ENCODE measurements around the gene COX8C. TPM values are rescaled to one million over a fixed set of nuclear protein-coding genes. Genes with fewer than 3 reads are reported as not detected.

COX8C gene
- total RNA-seq, 6 experiments from 2014 or later = not detected

- ATAC-seq (peak; percentile 92 to 96 (median 94)), DNase-seq (peak; percentile 96 to 97 (median 96))
- TF ChIP-seq, protein P1, sequence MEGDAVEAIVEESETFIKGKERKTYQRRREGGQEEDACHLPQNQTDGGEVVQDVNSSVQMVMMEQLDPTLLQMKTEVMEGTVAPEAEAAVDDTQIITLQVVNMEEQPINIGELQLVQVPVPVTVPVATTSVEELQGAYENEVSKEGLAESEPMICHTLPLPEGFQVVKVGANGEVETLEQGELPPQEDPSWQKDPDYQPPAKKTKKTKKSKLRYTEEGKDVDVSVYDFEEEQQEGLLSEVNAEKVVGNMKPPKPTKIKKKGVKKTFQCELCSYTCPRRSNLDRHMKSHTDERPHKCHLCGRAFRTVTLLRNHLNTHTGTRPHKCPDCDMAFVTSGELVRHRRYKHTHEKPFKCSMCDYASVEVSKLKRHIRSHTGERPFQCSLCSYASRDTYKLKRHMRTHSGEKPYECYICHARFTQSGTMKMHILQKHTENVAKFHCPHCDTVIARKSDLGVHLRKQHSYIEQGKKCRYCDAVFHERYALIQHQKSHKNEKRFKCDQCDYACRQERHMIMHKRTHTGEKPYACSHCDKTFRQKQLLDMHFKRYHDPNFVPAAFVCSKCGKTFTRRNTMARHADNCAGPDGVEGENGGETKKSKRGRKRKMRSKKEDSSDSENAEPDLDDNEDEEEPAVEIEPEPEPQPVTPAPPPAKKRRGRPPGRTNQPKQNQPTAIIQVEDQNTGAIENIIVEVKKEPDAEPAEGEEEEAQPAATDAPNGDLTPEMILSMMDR (IDR thresholded peaks at IDR 0.05) = peak in 3 of 4 donors; percentile 12 to 32 (median 17)
- peak; percentile 74 for TF ChIP-seq POLR2A (IDR thresholded peaks at IDR 0.05)
- under 1% methylated on average over 33 of the region's 74 CpGs for WGBS (ENCODE audit: insufficient coverage, low coverage, low lambda C conversion rate, missing lambda C conversion rate)
- H3K9me3 ChIP-seq = no peaks in the 10 kb centered on the region
- H3K4me1 ChIP-seq = peaks cover 0 to 35% (median 6%) of the 10 kb centered on the region in 4 donors
- no peaks in the 10 kb centered on the region for H3K36me3 ChIP-seq
- H3K27me3 ChIP-seq = no peaks in the 10 kb centered on the region
- H3K4me3 ChIP-seq = peak within 1 kb of the TSS; percentile 83 to 88 (median 88)
- H3K27ac ChIP-seq = peak within 1 kb of the TSS; percentile 92 to 96 (median 93)
- intact Hi-C loops (cut with DNase I) = no loop called here
Observed at GRCh38 chr14:93332853-93333630, 13.9 kb upstream of the COX8C start, which contains the start of gene BTBD7. Gene BTBD7, minus strand, starts transcription at chr14:93333036. Its CDS starts 36,985 bp downstream, at chr14:93296051.

DNA sequence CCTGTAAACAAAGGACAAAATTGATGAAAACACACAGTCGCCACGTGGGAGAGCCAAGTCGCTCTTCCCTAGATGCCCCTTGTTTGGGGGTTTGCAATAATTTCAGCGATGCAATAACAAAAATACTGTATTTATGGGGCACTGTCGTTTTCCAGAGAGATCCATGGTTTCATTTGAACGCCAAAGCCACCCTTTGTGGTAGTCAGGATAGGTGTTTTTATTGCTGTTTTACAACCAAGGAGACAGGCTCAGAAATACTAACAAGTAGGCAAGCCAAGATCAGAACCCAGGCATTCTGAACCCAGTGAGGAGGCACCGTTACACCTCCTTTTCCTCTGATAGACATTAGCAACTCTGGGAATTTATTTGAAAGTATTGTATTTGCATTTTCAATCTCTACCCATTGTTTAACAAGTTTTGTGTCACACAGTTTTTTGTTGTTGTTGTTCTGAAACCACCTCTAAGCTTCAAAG, 13.3 kb upstream of the COX8C start:
- ATAC-seq = no peak
- WGBS (ENCODE audit: insufficient coverage, low coverage, low lambda C conversion rate, missing lambda C conversion rate) = 7% methylated on average over 7 of the region's 7 CpGs
- no peaks in the 10 kb centered on the region for H3K9me3 ChIP-seq
- TF ChIP-seq, protein P1 (IDR thresholded peaks at IDR 0.05) = no peak
- TF ChIP-seq POLR2A (IDR thresholded peaks at IDR 0.05) = no peak
- no peak for DNase-seq
- peaks cover 0 to 35% (median 6%) of the 10 kb centered on the region in 4 donors for H3K4me1 ChIP-seq
- intact Hi-C loops (cut with DNase I) = no loop called here
- peak overlapping the region; percentile 83 to 88 (median 88) for H3K4me3 ChIP-seq
- no peaks in the 10 kb centered on the region for H3K27me3 ChIP-seq
- peak overlapping the region; percentile 16 to 96 (median 38) for H3K27ac ChIP-seq
- H3K36me3 ChIP-seq = no peaks in the 10 kb centered on the region

DNA sequence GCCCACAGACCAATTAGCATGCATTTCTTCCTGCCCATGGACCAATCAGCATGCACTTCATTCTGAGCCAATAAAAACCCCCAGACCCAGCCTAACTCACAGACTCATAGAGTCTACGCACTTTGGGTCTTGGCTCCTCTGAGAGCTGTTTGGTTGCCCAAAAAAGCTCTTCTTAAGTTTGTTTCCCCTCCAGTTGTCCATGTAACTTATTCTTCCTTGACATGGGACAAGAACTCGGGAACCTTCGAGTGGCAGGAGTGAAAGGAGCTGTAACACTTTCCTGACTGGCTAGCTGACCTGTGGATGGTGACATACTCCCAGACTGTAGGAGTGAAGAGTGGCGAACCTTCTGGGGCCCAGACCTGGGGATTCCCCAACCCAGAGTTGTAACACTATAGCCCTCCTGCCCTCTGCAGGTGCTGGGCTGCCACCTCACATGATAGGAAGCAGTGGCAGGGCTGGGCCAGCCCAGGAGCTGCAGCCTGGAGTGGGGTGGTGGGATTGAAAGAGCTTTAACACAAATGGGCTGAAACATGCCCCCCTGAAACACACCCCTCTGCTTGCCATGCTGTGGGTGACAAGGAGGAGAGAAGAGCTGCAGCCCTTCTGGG, 9.7 kb upstream of the COX8C start:
- H3K36me3 ChIP-seq = no peaks in the 10 kb centered on the region
- H3K27ac ChIP-seq = no peak overlapping the region
- ATAC-seq (no peak), DNase-seq (no peak)
- intact Hi-C loops (cut with DNase I) = no loop called here
- H3K9me3 ChIP-seq = no peaks in the 10 kb centered on the region
- H3K4me1 ChIP-seq = peaks cover 0 to 8% (median 0%) of the 10 kb centered on the region in 4 donors
- H3K27me3 ChIP-seq = no peaks in the 10 kb centered on the region
- H3K4me3 ChIP-seq = no peak overlapping the region
- WGBS (ENCODE audit: insufficient coverage, low coverage, low lambda C conversion rate, missing lambda C conversion rate) = 89% methylated on average over 4 of the region's 4 CpGs
- TF ChIP-seq, protein P1 (IDR thresholded peaks at IDR 0.05) = no peak
- no peak for TF ChIP-seq POLR2A (IDR thresholded peaks at IDR 0.05)

GRCh38 chr14:93337884-93338283, 9.1 kb upstream of the COX8C start:
- Histone ChIP-seq H3K27ac (no peak overlapping the region), H3K36me3 (no peaks in the 10 kb centered on the region), H3K27me3 (no peaks in the 10 kb centered on the region), H3K4me1 (peaks cover 0 to 8% (median 0%) of the 10 kb centered on the region in 4 donors), H3K9me3 (no peaks in the 10 kb centered on the region), H3K4me3 (no peak overlapping the region)
- ATAC-seq (no peak), DNase-seq (no peak)
- intact Hi-C loops (cut with DNase I) = no loop called here
- WGBS (ENCODE audit: insufficient coverage, low coverage, low lambda C conversion rate, missing lambda C conversion rate) = 100% methylated on average over 2 of the region's 7 CpGs
- TF ChIP-seq, protein P1 (IDR thresholded peaks at IDR 0.05) = no peak
- no peak for TF ChIP-seq POLR2A (IDR thresholded peaks at IDR 0.05)

Data from right lobe of liver (tissue), 6 donors.